KMS-11 (cell line): ENCODE data around the gene SGCD.

Source experiments
- H2AFZ ChIP-seq: fragments of 200-600 bp; sonication (generic); 2 replicates; pipeline ENCODE4 v1.6.1; 2016; ENCODE audit warnings: antibody characterized with exemption, mixed run types, low read depth
- H3K27ac ChIP-seq: fragments of 200-600 bp; sonication (generic); 2 replicates; pipeline ENCODE4 v1.6.1; 2016; ENCODE audit warnings: mild to moderate bottlenecking, mixed run types
- H3K27me3 ChIP-seq: fragments of 200-600 bp; sonication (generic); 2 replicates; pipeline ENCODE4 v1.6.1; 2017; ENCODE audit warnings: mild to moderate bottlenecking, low read depth, mixed run types, moderate library complexity; ENCODE audit not compliant: insufficient read depth
- H3K36me3 ChIP-seq: fragments of 200-600 bp; sonication (generic); 2 replicates; pipeline ENCODE4 v1.6.1; 2017; ENCODE audit warnings: mild to moderate bottlenecking, mixed run types; ENCODE audit not compliant: insufficient read depth
- H3K4me1 ChIP-seq: fragments of 200-600 bp; sonication (generic); 2 replicates; pipeline ENCODE4 v1.6.1; 2016; ENCODE audit warnings: mild to moderate bottlenecking, low read depth, mixed run types; ENCODE audit not compliant: poor library complexity, severe bottlenecking
- H3K4me2 ChIP-seq: fragments of 200-600 bp; sonication (generic); 2 replicates; pipeline ENCODE4 v1.7.0; 2016; ENCODE audit warnings: mild to moderate bottlenecking, mixed run types
- H3K4me3 ChIP-seq: fragments of 200-600 bp; sonication (generic); IDR thresholded peaks from 2 replicates; pipeline ENCODE4 v1.6.1; 2017; ENCODE audit warnings: low read depth, low read length, mixed read lengths; ENCODE audit not compliant: insufficient read depth
- H3K79me2 ChIP-seq: fragments of 200-600 bp; sonication (generic); 2 replicates; pipeline ENCODE4 v1.6.1; 2016; ENCODE audit warnings: low read depth, mixed run types; ENCODE audit not compliant: insufficient read depth
- H3K9ac ChIP-seq: fragments of 200-600 bp; sonication (generic); 2 replicates; pipeline ENCODE4 v1.6.1; 2016; ENCODE audit warnings: mild to moderate bottlenecking, mixed run types
- H4K20me1 ChIP-seq: fragments of 200-600 bp; sonication (generic); 2 replicates; pipeline ENCODE4 v1.6.1; 2016; ENCODE audit warnings: mild to moderate bottlenecking, mixed run types; ENCODE audit not compliant: insufficient read depth
- CTCF ChIP-seq: fragments of 200-600 bp; sonication (generic); conservative IDR thresholded peaks from 2 replicates; pipeline ENCODE4 v1.6.1; 2017; ENCODE audit warnings: low read depth, mild to moderate bottlenecking, antibody characterized with exemption, low read length, moderate library complexity, mixed read lengths

The SGCD gene

GRCh38 chr5:156640691-156641241 lies 313.8 kb downstream of the SGCD start:
- Histone ChIP-seq H3K27ac (no peak overlapping the region), H3K4me1 (no peaks in the 10 kb centered on the region), H2AFZ (no peak overlapping the region), H3K27me3 (no peaks in the 10 kb centered on the region), H3K79me2 (no peaks in the 10 kb centered on the region), H4K20me1 (no peaks in the 10 kb centered on the region), H3K9ac (no peak overlapping the region), H3K4me3 (no peak overlapping the region), H3K36me3 (no peaks in the 10 kb centered on the region), H3K4me2 (no peak overlapping the region)
- no peak for TF ChIP-seq CTCF

GRCh38 chr5:156641686-156642085 lies 314.7 kb downstream of the SGCD start:
- Histone ChIP-seq H3K4me3 (no peak overlapping the region), H3K27ac (no peak overlapping the region), H3K36me3 (no peaks in the 10 kb centered on the region), H3K79me2 (no peaks in the 10 kb centered on the region), H3K27me3 (no peaks in the 10 kb centered on the region), H4K20me1 (no peaks in the 10 kb centered on the region), H3K4me1 (no peaks in the 10 kb centered on the region), H3K9ac (no peak overlapping the region), H2AFZ (no peak overlapping the region), H3K4me2 (no peak overlapping the region)
- TF ChIP-seq CTCF = no peak

- H3K9ac ChIP-seq = no peak overlapping the region
- H2AFZ ChIP-seq = no peak overlapping the region
- H4K20me1 ChIP-seq = no peaks in the 10 kb centered on the region
- H3K4me3 ChIP-seq = no peak overlapping the region
- no peak overlapping the region for H3K27ac ChIP-seq
- no peaks in the 10 kb centered on the region for H3K27me3 ChIP-seq
- no peaks in the 10 kb centered on the region for H3K4me1 ChIP-seq
- no peak for TF ChIP-seq CTCF
- H3K79me2 ChIP-seq = no peaks in the 10 kb centered on the region
- H3K36me3 ChIP-seq = no peaks in the 10 kb centered on the region
- no peak overlapping the region for H3K4me2 ChIP-seq
These were observed 320.1 kb downstream of the SGCD start for GRCh38 chr5:156647034-156647451.

- Histone ChIP-seq H3K4me2 (no peak overlapping the region), H2AFZ (no peak overlapping the region), H3K27me3 (no peaks in the 10 kb centered on the region), H3K4me1 (no peaks in the 10 kb centered on the region), H3K79me2 (no peaks in the 10 kb centered on the region), H3K36me3 (no peaks in the 10 kb centered on the region), H3K4me3 (no peak overlapping the region), H3K9ac (no peak overlapping the region), H4K20me1 (no peaks in the 10 kb centered on the region), H3K27ac (no peak overlapping the region)
- no peak for TF ChIP-seq CTCF
These were observed 327.5 kb downstream of the SGCD start for GRCh38 chr5:156654444-156654843.
